Activated CD8-positive, alpha-beta memory T cell treated with anti-CD3 and anti-CD28 coated beads, Interleukin-2, amount 10 ng/mL, durations not matched to agents 7 days and 5 days (primary cell): ENCODE measurements around the gene ENAM. TPM values are rescaled to one million over a fixed set of nuclear protein-coding genes. Genes with fewer than 3 reads are reported as not detected.

Experiments
- ATAC-seq: fragments of 150-1000 bp; cut with Tn5 transposase; one replicate; pipeline ENCODE4 v1.10.0; 2021; ENCODE audit warnings: moderate library complexity
- CTCF ChIA-PET: fragments of 350-600 bp; sonication (Branson Sonifier 250); formaldehyde crosslinking; loops from one replicate; lab custom pipeline; 2021; ENCODE audit warnings: antibody characterized with exemption; lab: Charles Lee
- DNase-seq: peaks from one replicate; pipeline ENCODE4 v3.0.0-alpha.2; 2020
- H3K27ac Mint-ChIP-seq: one replicate; pipeline ENCODE4 v1.8.0; 2021; ENCODE audit warnings: mild to moderate bottlenecking, mixed read lengths
- H3K27me3 Mint-ChIP-seq: one replicate; pipeline ENCODE4 v1.8.0; 2021; ENCODE audit warnings: mixed read lengths
- H3K36me3 Mint-ChIP-seq: one replicate; pipeline ENCODE4 v1.8.0; 2021; ENCODE audit warnings: mild to moderate bottlenecking, mixed read lengths
- H3K4me1 Mint-ChIP-seq: one replicate; pipeline ENCODE4 v1.8.0; 2021; ENCODE audit warnings: mixed read lengths
- H3K4me3 Mint-ChIP-seq: one replicate; pipeline ENCODE4 v1.8.0; 2021; ENCODE audit warnings: mild to moderate bottlenecking, moderate library complexity, mixed read lengths
- H3K9me3 Mint-ChIP-seq: one replicate; pipeline ENCODE4 v1.8.0; 2022; ENCODE audit warnings: low read depth, mixed read lengths
- total RNA-seq, 2 experiments: library from RNA; stranded (reverse); gene quantifications; one replicate each; pipeline ENCODE4 v1.2.3, GENCODE V29; 2021

The ENAM gene
- total RNA-seq, 2 experiments from 2014 or later = not detected

DNA sequence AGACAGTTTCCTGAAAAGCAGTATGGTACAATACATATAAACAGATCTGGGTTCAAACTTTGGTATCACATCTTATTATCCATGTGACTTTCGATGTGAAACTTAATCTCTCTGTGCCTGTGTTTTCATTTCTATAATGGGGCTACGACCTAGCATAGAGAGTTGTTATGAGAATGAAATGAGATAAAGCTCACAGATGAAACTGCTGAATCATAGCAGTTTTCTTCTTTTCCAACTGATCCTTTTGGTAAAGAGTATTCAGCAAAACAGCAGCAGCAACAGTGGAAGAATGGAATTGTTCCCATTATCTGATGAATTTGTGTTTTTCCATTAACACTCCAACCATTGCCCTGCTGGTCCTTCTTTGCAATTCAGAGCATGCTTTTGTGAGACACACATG lies 20.2 kb upstream of the ENAM start:
- H3K9me3 Mint-ChIP-seq = no peaks in the 10 kb centered on the region
- H3K4me3 Mint-ChIP-seq = no peak overlapping the region
- DNase-seq (no peak), ATAC-seq (no peak)
- H3K27ac Mint-ChIP-seq = no peak overlapping the region
- peaks cover 22% of the 10 kb centered on the region for H3K27me3 Mint-ChIP-seq
- no peaks in the 10 kb centered on the region for H3K4me1 Mint-ChIP-seq
- H3K36me3 Mint-ChIP-seq = no peaks in the 10 kb centered on the region
- CTCF ChIA-PET = interaction anchor here (1.4 kb wide), 1 partner anchor 576 kb away, joined by 3 read pairs; no protein-coding TSS in a partner anchor

DNA sequence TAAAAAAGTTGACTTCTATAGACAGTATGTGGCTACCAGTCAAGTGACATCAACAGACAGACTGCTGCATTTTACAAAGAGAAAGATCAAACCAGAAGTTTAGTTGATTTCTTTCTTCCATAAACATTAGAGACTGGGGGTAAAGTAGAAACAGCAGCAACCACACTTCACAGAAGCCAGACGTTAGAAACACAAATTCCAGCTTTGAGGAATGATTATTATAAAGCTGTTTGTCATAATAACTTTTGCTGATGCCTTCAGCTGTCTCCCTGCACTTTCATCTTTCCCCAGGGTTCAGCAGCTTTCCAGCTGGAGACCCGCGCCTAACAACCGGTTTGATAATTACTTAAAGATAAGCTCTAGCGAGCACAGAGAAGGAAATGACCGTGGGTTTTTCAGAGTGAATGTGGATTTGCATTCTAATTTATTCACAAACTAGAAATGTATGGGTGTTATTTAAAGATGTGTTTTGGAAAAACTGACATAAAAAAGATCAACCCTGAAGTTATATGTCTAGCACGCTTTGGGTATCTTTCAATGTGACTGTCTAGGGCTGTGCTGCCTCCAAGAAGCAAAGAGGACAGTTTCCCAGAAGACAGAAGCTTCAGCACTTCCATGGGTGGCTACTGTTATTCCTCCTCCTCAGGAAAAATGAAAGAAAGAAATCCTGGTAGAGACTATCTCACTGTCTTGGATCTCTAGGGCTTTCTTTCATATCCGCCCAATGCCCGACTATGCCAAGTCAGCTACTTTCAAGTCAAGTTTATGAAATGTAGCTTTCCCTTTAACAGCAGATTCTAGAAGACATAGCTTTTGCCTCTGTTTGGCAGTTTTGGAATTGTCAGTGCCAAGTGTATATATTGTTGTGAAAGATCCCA lies 15.0 kb upstream of the ENAM start:
- H3K27me3 Mint-ChIP-seq = peaks cover 21% of the 10 kb centered on the region
- ATAC-seq = no peak
- no peak overlapping the region for H3K27ac Mint-ChIP-seq
- H3K4me1 Mint-ChIP-seq = no peaks in the 10 kb centered on the region
- CTCF ChIA-PET = interaction anchor here (0.9 kb wide), 1 partner anchor 12 kb away, joined by 4 read pairs; no protein-coding TSS in a partner anchor
- no peaks in the 10 kb centered on the region for H3K36me3 Mint-ChIP-seq
- H3K9me3 Mint-ChIP-seq = no peaks in the 10 kb centered on the region
- DNase-seq = no peak
- no peak overlapping the region for H3K4me3 Mint-ChIP-seq

GRCh38 chr4:70614184-70614555 lies 14.4 kb upstream of the ENAM start:
- CTCF ChIA-PET = no interaction called here
- no peak for ATAC-seq
- Mint-ChIP-seq H3K9me3 (no peaks in the 10 kb centered on the region), H3K27me3 (peaks cover 21% of the 10 kb centered on the region), H3K36me3 (no peaks in the 10 kb centered on the region), H3K4me1 (no peaks in the 10 kb centered on the region), H3K27ac (no peak overlapping the region), H3K4me3 (no peak overlapping the region)
- no peak for DNase-seq

DNA sequence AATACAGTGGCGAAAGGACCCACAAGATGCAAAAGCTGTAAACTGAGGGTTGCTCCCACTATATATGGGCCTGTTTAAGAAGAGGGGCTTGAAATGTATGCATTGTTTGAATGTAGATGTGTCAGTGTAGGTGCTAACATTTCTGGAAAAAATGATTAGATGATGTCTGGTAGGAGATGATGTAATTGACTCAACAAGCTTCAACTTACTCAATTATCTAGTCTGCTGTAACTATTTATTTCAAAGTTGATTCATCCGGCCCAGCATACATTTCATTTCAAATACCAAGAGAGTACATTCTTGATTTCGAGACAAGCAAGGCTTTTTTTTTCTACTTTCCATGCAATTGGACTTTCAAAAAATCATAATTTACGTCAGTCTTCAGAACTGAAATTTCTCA lies 9.3 kb upstream of the ENAM start:
- H3K4me1 Mint-ChIP-seq = no peaks in the 10 kb centered on the region
- CTCF ChIA-PET = no interaction called here
- H3K27me3 Mint-ChIP-seq = peaks cover under 1% of the 10 kb centered on the region
- H3K9me3 Mint-ChIP-seq = no peaks in the 10 kb centered on the region
- DNase-seq (no peak), ATAC-seq (peak; percentile 72)
- no peak overlapping the region for H3K4me3 Mint-ChIP-seq
- H3K27ac Mint-ChIP-seq = no peak overlapping the region
- no peaks in the 10 kb centered on the region for H3K36me3 Mint-ChIP-seq

DNA sequence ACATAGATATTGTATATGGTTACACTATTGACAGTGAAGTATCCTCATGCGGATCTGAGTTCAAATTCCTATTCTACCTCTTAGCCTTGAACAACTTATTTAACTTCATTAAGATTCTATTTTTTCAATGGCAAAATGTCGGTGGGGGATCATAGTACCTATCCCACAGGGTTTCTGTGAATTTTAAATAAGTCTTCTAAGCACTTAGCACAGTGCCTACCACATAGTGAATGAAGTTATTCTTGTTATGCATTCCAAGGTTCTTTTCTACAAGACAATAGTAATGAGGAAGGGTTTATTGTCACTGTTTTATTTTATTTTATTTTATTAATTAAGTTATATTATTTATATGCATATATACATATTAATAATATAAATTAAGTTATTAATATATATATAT lies 8.8 kb upstream of the ENAM start:
- CTCF ChIA-PET = no interaction called here
- no peak for ATAC-seq
- H3K4me3 Mint-ChIP-seq = no peak overlapping the region
- H3K36me3 Mint-ChIP-seq = no peaks in the 10 kb centered on the region
- no peaks in the 10 kb centered on the region for H3K9me3 Mint-ChIP-seq
- no peak for DNase-seq
- no peaks in the 10 kb centered on the region for H3K4me1 Mint-ChIP-seq
- H3K27ac Mint-ChIP-seq = no peak overlapping the region
- no peaks in the 10 kb centered on the region for H3K27me3 Mint-ChIP-seq

GRCh38 chr4:70623323-70623722 lies 5.2 kb upstream of the ENAM start:
- no peak overlapping the region for H3K4me3 Mint-ChIP-seq
- no peak overlapping the region for H3K27ac Mint-ChIP-seq
- no peaks in the 10 kb centered on the region for H3K9me3 Mint-ChIP-seq
- ATAC-seq (peak; percentile 52), DNase-seq (no peak)
- CTCF ChIA-PET = no interaction called here
- no peaks in the 10 kb centered on the region for H3K27me3 Mint-ChIP-seq
- no peaks in the 10 kb centered on the region for H3K4me1 Mint-ChIP-seq
- H3K36me3 Mint-ChIP-seq = no peaks in the 10 kb centered on the region

- Mint-ChIP-seq H3K36me3 (no peaks in the 10 kb centered on the region), H3K4me1 (peaks cover 2% of the 10 kb centered on the region), H3K27ac (no peak overlapping the region), H3K27me3 (no peaks in the 10 kb centered on the region), H3K4me3 (no peak overlapping the region), H3K9me3 (no peaks in the 10 kb centered on the region)
- no peak for DNase-seq
- CTCF ChIA-PET = interaction anchor here (1.3 to 1.8 kb wide), 2 partner anchors 28 to 215 kb away, joined by 3 to 9 read pairs; partner anchors contain the start of gene GRSF1
- ATAC-seq = peak; percentile 71
Observed at GRCh38 chr4:70624226-70624793, 4.2 kb upstream of the ENAM start.

DNA sequence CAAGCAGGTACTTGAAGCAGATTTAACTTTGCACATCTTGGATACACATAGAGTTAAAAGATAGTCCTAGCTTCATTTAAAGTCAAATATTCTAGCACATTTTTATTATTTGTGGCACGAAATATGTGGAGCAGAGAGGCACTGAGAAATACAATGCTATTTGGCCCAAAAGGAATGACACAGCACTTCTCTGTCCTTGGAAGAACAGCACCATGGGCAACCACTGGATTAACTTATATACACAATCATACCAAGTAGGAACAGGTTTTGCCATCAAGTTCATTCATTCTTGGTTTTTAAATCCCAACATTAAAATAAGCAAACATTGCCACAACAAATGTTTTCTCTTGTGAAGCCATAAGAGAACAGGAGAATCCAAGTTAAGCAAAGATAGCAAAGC lies 924 bp upstream of the ENAM start:
- Mint-ChIP-seq H3K4me3 (no peak overlapping the region), H3K36me3 (no peaks in the 10 kb centered on the region), H3K27ac (no peak overlapping the region), H3K9me3 (no peaks in the 10 kb centered on the region), H3K27me3 (peaks cover 4% of the 10 kb centered on the region), H3K4me1 (peaks cover 5% of the 10 kb centered on the region)
- ATAC-seq (no peak), DNase-seq (no peak)
- CTCF ChIA-PET = interaction anchor here (1.7 kb wide), 1 partner anchor 10 kb away, joined by 5 read pairs; no protein-coding TSS in a partner anchor

DNA sequence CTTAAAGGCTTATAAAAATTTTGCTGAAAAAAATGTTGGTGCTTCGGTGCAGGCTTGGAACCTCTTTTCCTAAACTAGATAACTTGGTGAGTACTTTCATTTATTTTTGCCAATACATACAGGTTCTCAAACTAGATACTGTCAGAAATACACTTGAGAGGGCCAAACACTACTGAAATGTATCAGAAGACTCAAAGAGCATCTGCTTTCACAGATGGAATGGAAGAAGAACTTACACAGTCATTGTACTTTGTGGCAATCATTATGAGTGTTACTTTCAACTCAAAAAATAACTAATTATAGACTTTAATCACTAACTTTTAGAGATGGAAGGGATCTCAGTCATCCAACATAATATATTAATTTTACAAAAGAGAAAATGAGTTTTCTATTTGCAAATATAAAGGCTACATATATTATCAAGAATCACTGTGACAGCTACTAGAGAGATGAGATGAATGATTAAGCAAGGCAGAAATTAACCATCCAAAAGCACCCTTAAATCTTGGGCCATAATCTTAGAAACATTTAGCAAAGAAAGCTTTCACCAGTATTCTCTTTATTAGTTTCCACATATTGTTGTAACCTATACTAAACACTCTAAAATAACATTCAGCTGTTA lies 1.0 kb downstream of the ENAM start:
- no peaks in the 10 kb centered on the region for H3K9me3 Mint-ChIP-seq
- H3K27ac Mint-ChIP-seq = no peak overlapping the region
- CTCF ChIA-PET = no interaction called here
- DNase-seq (no peak), ATAC-seq (no peak)
- peaks cover 7% of the 10 kb centered on the region for H3K27me3 Mint-ChIP-seq
- H3K36me3 Mint-ChIP-seq = no peaks in the 10 kb centered on the region
- H3K4me1 Mint-ChIP-seq = peaks cover 6% of the 10 kb centered on the region
- H3K4me3 Mint-ChIP-seq = no peak overlapping the region

GRCh38 chr4:70630162-70630561 lies 1.6 kb downstream of the ENAM start:
- ATAC-seq (no peak), DNase-seq (no peak)
- H3K4me1 Mint-ChIP-seq = peaks cover 6% of the 10 kb centered on the region
- H3K27ac Mint-ChIP-seq = no peak overlapping the region
- CTCF ChIA-PET = no interaction called here
- no peaks in the 10 kb centered on the region for H3K36me3 Mint-ChIP-seq
- no peak overlapping the region for H3K4me3 Mint-ChIP-seq
- no peaks in the 10 kb centered on the region for H3K9me3 Mint-ChIP-seq
- peaks cover 7% of the 10 kb centered on the region for H3K27me3 Mint-ChIP-seq

DNA sequence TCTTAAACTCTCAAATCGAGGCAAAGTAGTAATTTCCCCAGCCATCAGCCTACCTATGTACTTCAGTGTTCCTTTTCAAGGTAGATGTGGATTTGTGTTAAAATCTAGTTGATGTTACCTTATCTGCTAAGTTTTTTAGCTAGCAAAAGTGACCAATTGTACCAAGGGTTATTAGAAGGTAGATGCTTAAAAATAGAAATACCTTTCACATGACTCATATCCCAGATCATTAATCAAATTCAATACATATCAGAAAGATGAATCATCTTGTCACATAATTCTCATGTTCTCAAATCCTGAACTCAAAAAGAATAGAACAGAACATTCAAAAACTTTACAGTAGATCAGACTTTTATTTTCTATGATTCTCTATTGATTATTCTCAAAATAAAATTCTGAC lies 3.5 kb downstream of the ENAM start:
- Mint-ChIP-seq H3K4me3 (no peak overlapping the region), H3K9me3 (no peaks in the 10 kb centered on the region), H3K27me3 (peaks cover 7% of the 10 kb centered on the region), H3K27ac (no peak overlapping the region), H3K4me1 (peaks cover 6% of the 10 kb centered on the region), H3K36me3 (no peaks in the 10 kb centered on the region)
- no peak for ATAC-seq
- CTCF ChIA-PET = no interaction called here
- DNase-seq = no peak

- CTCF ChIA-PET = no interaction called here
Observed at GRCh38 chr4:70634482-70634881, 5.9 kb downstream of the ENAM start.

DNA sequence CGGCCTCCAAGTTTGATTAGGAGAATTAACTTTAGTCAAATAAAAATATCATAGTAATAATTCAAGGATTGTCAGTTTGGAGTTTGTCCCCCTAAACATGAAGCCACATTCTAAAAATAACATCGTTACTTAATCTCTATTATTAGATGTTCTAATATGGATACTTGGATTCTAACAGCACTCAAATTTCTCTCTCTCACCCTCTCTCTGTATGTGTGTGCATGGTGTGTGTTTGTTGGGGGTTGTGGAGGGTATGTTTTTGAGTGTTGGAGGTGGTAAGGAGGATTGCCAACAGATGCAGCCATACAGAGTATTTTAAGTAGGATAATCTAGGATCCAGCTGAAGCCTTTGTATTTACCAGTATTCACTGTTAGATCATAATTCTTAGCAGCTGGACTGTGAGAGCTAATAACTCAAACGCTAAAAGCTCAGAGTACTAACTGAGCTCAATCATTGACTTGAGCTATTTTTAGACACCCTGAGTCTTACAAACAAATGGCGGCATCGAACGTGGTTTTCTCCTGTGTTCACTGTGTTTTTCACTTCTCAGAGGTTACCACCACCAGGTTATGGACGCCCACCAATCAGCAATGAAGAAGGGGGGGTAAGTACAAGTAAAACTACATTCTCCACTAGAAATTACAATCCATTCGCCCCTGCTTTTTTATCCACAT lies 8.8 kb downstream of the ENAM start:
- H3K4me3 Mint-ChIP-seq = no peak overlapping the region
- H3K27me3 Mint-ChIP-seq = peaks cover 12% of the 10 kb centered on the region
- ATAC-seq (no peak), DNase-seq (no peak)
- no peaks in the 10 kb centered on the region for H3K9me3 Mint-ChIP-seq
- no peak overlapping the region for H3K27ac Mint-ChIP-seq
- H3K4me1 Mint-ChIP-seq = peaks cover 5% of the 10 kb centered on the region
- CTCF ChIA-PET = interaction anchor here (1.8 to 2.2 kb wide), 2 partner anchors 9 to 15 kb away, joined by 5 to 7 read pairs; partner anchors contain the start of gene ENAM
- no peaks in the 10 kb centered on the region for H3K36me3 Mint-ChIP-seq

More at GRCh38 chr4:70634482-70634881, 5.9 kb downstream of the ENAM start:
- H3K9me3 Mint-ChIP-seq = no peaks in the 10 kb centered on the region
- ATAC-seq (no peak), DNase-seq (no peak)
- peaks cover 2% of the 10 kb centered on the region for H3K4me1 Mint-ChIP-seq
- H3K36me3 Mint-ChIP-seq = no peaks in the 10 kb centered on the region
- no peak overlapping the region for H3K4me3 Mint-ChIP-seq
- peaks cover 12% of the 10 kb centered on the region for H3K27me3 Mint-ChIP-seq
- no peak overlapping the region for H3K27ac Mint-ChIP-seq
